Stomach (tissue), 4 donors: ENCODE results near the gene RGS7BP.

Source experiments
- EP300 ChIP-seq: sonication (generic); formaldehyde crosslinking; IDR thresholded peaks from one replicate; pipeline ENCODE4 v1.6.1; 2017; ENCODE audit warnings: antibody characterized with exemption
- POLR2A ChIP-seq, 4 donors: fragments of 450-650 bp; IDR thresholded peaks; one replicate each; pipeline ENCODE4 v1.6.1; 2016; ENCODE audit warnings: antibody characterized with exemption in 4 of 4, control low read depth in 2 of 4, mild to moderate bottlenecking in 1 of 4, moderate library complexity in 1 of 4
- POLR2AphosphoS5 ChIP-seq, 3 donors: sonication (generic); formaldehyde crosslinking; IDR thresholded peaks; one replicate each; pipeline ENCODE4 v1.6.1; 2016; ENCODE audit warnings: antibody characterized with exemption in 3 of 3
- TF ChIP-seq, protein P1 (sequence below), 7 experiments: fragments of 450-650 bp in 4 of 7; fragments of 200-600 bp in 3 of 7; sonication (generic) in 3 of 7; IDR thresholded peaks; one replicate each; pipeline ENCODE4 v1.5.1; 2016 to 2019; ENCODE audit warnings: antibody characterized with exemption in 7 of 7, control low read depth in 2 of 7, mild to moderate bottlenecking in 1 of 7

DNA sequence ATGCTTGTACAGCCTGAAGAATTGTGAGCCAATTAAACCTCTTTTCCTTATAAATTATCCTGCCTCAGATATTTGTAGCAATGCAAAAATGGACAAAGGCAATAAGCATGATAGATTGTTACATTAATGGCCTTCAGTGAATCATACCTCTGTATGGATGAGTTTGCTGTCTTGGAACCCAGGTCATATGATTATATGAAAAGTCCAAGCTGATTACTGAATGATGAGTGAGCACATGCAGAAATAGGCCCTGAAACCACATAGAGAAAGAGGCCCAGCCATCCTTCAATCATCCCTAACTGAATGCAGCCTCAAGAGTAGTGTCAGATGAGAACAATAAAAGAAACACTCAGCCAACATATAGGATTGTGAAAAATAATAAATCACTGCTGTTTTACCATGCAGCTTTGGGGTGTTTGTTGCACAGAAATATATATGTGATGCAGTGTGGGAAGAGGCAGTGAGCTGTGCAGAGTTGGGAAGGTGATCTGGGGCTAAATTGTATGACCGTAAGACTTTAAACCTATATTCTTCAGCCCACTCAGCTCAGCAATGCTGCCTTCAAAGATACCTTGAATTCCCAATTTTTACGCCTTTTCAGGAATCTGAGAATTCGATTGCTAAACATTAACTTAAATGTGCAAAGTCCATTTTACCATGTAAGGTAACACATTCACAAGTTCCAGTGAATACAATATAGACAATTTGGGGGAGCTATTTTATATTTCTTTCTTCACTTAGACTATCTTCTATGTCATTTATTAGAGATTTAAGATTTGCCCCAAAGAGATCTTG lies 148.1 kb downstream of the RGS7BP start:
- TF ChIP-seq POLR2A (IDR thresholded peaks at IDR 0.05) (no peak), POLR2AphosphoS5 (IDR thresholded peaks at IDR 0.05) (no peak), EP300 (no peak)
- TF ChIP-seq, protein P1, sequence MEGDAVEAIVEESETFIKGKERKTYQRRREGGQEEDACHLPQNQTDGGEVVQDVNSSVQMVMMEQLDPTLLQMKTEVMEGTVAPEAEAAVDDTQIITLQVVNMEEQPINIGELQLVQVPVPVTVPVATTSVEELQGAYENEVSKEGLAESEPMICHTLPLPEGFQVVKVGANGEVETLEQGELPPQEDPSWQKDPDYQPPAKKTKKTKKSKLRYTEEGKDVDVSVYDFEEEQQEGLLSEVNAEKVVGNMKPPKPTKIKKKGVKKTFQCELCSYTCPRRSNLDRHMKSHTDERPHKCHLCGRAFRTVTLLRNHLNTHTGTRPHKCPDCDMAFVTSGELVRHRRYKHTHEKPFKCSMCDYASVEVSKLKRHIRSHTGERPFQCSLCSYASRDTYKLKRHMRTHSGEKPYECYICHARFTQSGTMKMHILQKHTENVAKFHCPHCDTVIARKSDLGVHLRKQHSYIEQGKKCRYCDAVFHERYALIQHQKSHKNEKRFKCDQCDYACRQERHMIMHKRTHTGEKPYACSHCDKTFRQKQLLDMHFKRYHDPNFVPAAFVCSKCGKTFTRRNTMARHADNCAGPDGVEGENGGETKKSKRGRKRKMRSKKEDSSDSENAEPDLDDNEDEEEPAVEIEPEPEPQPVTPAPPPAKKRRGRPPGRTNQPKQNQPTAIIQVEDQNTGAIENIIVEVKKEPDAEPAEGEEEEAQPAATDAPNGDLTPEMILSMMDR (IDR thresholded peaks at IDR 0.05): no peak
